PC-9 (cell line): ENCODE measurements around the gene CHRD.

Experiments
- EZH2 ChIP-seq: fragments of 200-600 bp; sonication (generic); IDR thresholded peaks from 2 replicates; pipeline ENCODE4 v1.8.0; 2017; ENCODE audit warnings: antibody characterized with exemption, low read depth
- TF ChIP-seq, protein P1 (sequence below): fragments of 200-600 bp; sonication (generic); conservative IDR thresholded peaks from 2 replicates; pipeline ENCODE4 v1.6.1; 2017; ENCODE audit warnings: mixed run types, antibody characterized with exemption, mild to moderate bottlenecking, moderate library complexity

DNA sequence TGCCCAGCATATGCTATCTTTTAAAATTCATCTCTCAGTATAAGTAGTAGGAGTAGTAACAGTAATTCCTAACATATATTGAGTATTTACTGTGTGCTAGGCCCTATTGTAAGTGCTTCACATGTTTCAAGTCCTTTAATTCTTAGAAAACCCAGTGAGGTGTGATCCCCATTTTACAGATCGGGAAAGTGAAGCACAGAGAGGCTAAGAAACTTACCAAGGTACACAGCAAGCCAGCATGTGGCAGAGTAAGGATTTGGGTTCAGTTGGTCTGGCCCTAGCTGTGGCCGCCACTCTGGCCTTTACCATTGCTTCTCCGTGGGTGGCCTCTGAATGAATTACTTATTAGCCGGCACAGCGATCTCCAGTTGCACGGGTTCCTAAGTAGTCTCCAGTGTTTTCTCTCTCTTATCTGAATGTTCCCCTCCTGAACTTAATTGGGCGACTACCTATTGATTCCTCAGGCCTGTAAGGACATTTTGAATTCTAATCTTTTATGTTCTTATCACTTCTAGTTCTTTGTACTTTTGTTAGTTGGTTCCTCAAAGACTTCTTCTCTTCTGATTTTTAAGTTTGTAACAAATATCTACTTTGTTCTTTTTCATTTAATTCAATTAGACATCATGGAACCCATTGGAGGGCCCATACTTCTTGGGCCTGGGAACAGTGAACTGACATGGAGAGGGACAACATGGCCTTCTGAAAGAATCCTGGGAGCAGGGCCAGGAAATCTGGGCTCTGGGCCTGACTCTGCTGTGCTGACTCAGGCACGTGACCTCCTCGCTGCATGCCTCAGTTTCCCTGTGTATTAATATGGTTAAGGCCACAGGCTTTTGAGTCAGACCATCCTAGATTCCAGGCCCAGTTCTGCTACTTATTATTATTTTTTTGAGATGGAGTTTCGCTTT is 30.0 kb upstream of the CHRD start:
- TF ChIP-seq, protein P1, sequence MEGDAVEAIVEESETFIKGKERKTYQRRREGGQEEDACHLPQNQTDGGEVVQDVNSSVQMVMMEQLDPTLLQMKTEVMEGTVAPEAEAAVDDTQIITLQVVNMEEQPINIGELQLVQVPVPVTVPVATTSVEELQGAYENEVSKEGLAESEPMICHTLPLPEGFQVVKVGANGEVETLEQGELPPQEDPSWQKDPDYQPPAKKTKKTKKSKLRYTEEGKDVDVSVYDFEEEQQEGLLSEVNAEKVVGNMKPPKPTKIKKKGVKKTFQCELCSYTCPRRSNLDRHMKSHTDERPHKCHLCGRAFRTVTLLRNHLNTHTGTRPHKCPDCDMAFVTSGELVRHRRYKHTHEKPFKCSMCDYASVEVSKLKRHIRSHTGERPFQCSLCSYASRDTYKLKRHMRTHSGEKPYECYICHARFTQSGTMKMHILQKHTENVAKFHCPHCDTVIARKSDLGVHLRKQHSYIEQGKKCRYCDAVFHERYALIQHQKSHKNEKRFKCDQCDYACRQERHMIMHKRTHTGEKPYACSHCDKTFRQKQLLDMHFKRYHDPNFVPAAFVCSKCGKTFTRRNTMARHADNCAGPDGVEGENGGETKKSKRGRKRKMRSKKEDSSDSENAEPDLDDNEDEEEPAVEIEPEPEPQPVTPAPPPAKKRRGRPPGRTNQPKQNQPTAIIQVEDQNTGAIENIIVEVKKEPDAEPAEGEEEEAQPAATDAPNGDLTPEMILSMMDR, result no peak
- no peak for TF ChIP-seq EZH2
